ENCODE results near the gene HDLBP.

DNA sequence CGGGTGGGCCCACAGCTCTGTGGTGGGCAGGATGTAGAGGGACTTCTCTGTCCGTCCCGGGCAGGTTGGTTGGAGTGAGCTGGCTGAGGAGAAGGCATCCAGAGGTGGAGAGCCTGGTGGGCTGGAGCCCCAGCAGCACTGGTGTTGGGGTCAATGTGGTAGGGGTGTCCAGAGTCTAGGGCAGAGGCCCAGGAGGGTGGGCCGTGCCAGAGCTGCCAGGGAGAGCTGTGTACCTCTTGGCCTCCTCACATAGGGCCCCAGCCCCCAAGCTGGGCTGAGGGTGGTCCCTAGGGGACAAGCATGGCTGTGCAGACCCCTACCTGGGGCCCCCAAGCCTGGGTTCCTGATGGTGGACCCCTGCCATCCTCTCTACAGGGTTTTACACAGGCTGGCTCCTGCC lies 111.0 kb downstream of the HDLBP start:
- no peak for TF ChIP-seq POLR2A (IDR thresholded peaks at IDR 0.05; ENCODE audit: low read depth, low read length)
- no peak for TF ChIP-seq POLR2AphosphoS5 (IDR thresholded peaks at IDR 0.05; ENCODE audit: low read depth, low read length)

All from GM12892 (cell line).